K562 (cell line): ENCODE measurements around the gene ARL16. TPM values are rescaled to one million over a fixed set of nuclear protein-coding genes. Genes with fewer than 3 reads are reported as not detected.

Experiments
- BCOR ChIP-seq: fragments of 450-650 bp; IDR thresholded peaks from 2 replicates; pipeline ENCODE4 v1.6.1; 2016
- CTCFL ChIP-seq: IDR thresholded peaks from 2 replicates; pipeline ENCODE4 v1.6.1; 2011; ENCODE audit warnings: borderline replicate concordance, low read depth, mild to moderate bottlenecking, moderate library complexity, low read length; ENCODE audit not compliant: insufficient read depth, poor library complexity, severe bottlenecking
- DNMT1 ChIP-seq: fragments of 450-650 bp; IDR thresholded peaks from 2 replicates; pipeline ENCODE4 v1.6.1; 2016; ENCODE audit warnings: antibody characterized with exemption, mild to moderate bottlenecking
- E2F3 ChIP-seq: fragments of 250-450 bp; sonication (Bioruptor Pico); IDR thresholded peaks from 2 replicates; pipeline ENCODE4 v1.4.0; 2020; ENCODE audit warnings: mild to moderate bottlenecking
- ELF4 ChIP-seq: fragments of 450-650 bp; formaldehyde crosslinking; IDR thresholded peaks from 2 replicates; pipeline ENCODE4 v1.4.0; 2022; ENCODE audit warnings: missing genetic modification characterization
- GTF3C2 ChIP-seq: IDR thresholded peaks from 3 replicates; pipeline ENCODE4 v1.6.1; 2011; ENCODE audit warnings: borderline replicate concordance, mild to moderate bottlenecking, moderate library complexity; ENCODE audit not compliant: insufficient read length; ENCODE audit errors: extremely low read depth
- MBD1 ChIP-seq: fragments of 250-450 bp; sonication (Bioruptor Pico); IDR thresholded peaks from 2 replicates; pipeline ENCODE4 v1.8.0; 2022; ENCODE audit warnings: inconsistent platforms
- PPARD ChIP-seq: fragments of 250-450 bp; sonication (Bioruptor Pico); IDR thresholded peaks from 2 replicates; pipeline ENCODE4 v1.8.0; 2022; ENCODE audit warnings: inconsistent platforms, mild to moderate bottlenecking, moderate library complexity
- TAL1 ChIP-seq: fragments of 450-650 bp; IDR thresholded peaks from 2 replicates; pipeline ENCODE4 v1.6.1; 2016; ENCODE audit warnings: mild to moderate bottlenecking
- XRCC5 ChIP-seq: fragments of 200-400 bp; formaldehyde crosslinking; IDR thresholded peaks from 2 replicates; pipeline ENCODE4 v1.6.1; 2017; ENCODE audit warnings: low read depth, mild to moderate bottlenecking, low read length
- ZBTB2 ChIP-seq: fragments of 450-650 bp; IDR thresholded peaks from 2 replicates; pipeline ENCODE4 v1.6.1; 2016; ENCODE audit warnings: antibody characterized with exemption
- ZNF384 ChIP-seq: IDR thresholded peaks from 2 replicates; pipeline ENCODE4 v1.6.1; 2012; ENCODE audit warnings: low read depth, low read length, improper control_type of control experiment
- ZNF785 ChIP-seq: fragments of 250-450 bp; sonication (Bioruptor Pico); IDR thresholded peaks from 2 replicates; pipeline ENCODE4 v1.4.0; 2020; ENCODE audit warnings: mild to moderate bottlenecking
- polyA plus RNA-seq, 8 experiments: library from polyadenylated mRNA; depleted of rRNA in 4 of 8; stranded (reverse) in 5 of 8; unstranded in 3 of 8; fragments of >200 nt; fragmentation: Nextera tagmentation in 2 of 8; fragmentation: Illumina TruSeq in 1 of 8; extraction: Ambion mirVana in 2 of 8; extraction: Trizol in 1 of 8; gene quantifications; 2 replicates each; pipeline versions ENCODE4 v1.2.1 to v1.2.3, GENCODE V29; 2011 to 2014; ENCODE audit warnings: inconsistent platforms in 1 of 8, missing spikeins in 1 of 8
- total RNA-seq, 7 experiments: library from RNA; depleted of rRNA in 6 of 7; stranded (reverse); fragments of >200 nt in 6 of 7; fragmentation: Illumina TruSeq in 2 of 7; extraction: Trizol in 2 of 7; gene quantifications; 2 replicates each; pipeline versions ENCODE4 v1.2.1 to v1.2.3, GENCODE V29; 2011 to 2021; ENCODE audit warnings: low replicate concordance in 1 of 7
- TF ChIP-seq, protein P1 (sequence below): fragments of 450-650 bp; IDR thresholded peaks from 2 replicates; pipeline ENCODE4 v1.7.0; 2016; ENCODE audit warnings: borderline replicate concordance
- TF ChIP-seq, protein P2 (sequence below), 2 experiments: fragments of 450-650 bp; IDR thresholded peaks; 2 replicates each; pipeline ENCODE4 v1.6.1; 2016

The ARL16 gene
- total and polyA plus RNA-seq, 9 of the 15 experiments (the other 6 are each of a cell fraction or from before 2014, with no cell fraction given) = 5.4 to 32.4 (median 22.6) TPM

- TF ChIP-seq TAL1 = no peak
- TF ChIP-seq CTCFL = no peak
- no peak; the same call in 1 of the 2 replicates for TF ChIP-seq ZBTB2
- TF ChIP-seq GTF3C2 = no peak
- TF ChIP-seq MBD1 (CRISPR knock-in tag) = no peak
- TF ChIP-seq XRCC5 = no peak
- 0 out of 2 replicates have a peak, but pooled peaks have one; percentile 52 for TF ChIP-seq DNMT1
- TF ChIP-seq ZNF785 (CRISPR knock-in tag) = no peak
- no peak for TF ChIP-seq BCOR
- no peak for TF ChIP-seq PPARD (CRISPR knock-in tag)
- TF ChIP-seq, protein P1, sequence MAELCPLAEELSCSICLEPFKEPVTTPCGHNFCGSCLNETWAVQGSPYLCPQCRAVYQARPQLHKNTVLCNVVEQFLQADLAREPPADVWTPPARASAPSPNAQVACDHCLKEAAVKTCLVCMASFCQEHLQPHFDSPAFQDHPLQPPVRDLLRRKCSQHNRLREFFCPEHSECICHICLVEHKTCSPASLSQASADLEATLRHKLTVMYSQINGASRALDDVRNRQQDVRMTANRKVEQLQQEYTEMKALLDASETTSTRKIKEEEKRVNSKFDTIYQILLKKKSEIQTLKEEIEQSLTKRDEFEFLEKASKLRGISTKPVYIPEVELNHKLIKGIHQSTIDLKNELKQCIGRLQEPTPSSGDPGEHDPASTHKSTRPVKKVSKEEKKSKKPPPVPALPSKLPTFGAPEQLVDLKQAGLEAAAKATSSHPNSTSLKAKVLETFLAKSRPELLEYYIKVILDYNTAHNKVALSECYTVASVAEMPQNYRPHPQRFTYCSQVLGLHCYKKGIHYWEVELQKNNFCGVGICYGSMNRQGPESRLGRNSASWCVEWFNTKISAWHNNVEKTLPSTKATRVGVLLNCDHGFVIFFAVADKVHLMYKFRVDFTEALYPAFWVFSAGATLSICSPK = no peak
- TF ChIP-seq ZNF384 = no peak
- TF ChIP-seq E2F3 = peak; percentile 91
- TF ChIP-seq, protein P2, sequence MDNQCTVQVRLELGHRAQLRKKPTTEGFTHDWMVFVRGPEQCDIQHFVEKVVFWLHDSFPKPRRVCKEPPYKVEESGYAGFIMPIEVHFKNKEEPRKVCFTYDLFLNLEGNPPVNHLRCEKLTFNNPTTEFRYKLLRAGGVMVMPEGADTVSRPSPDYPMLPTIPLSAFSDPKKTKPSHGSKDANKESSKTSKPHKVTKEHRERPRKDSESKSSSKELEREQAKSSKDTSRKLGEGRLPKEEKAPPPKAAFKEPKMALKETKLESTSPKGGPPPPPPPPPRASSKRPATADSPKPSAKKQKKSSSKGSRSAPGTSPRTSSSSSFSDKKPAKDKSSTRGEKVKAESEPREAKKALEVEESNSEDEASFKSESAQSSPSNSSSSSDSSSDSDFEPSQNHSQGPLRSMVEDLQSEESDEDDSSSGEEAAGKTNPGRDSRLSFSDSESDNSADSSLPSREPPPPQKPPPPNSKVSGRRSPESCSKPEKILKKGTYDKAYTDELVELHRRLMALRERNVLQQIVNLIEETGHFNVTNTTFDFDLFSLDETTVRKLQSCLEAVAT (IDR thresholded peaks at IDR 0.05) = no peak; a peak in 1 of 4 replicates
- peak; percentile 79 for TF ChIP-seq ELF4
These were observed 18.1 kb downstream of the ARL16 start (continued) for GRCh38 chr17:81665205-81666091.
